GM18951 (cell line): Measurements from ENCODE around the gene CELA2B.
"Not testable (repeated sequence)": the region's sequence is repeated elsewhere in the genome, so short reads cannot be mapped to it uniquely, and the experiment has no call there.

ENCODE experiments used
- POLR2A ChIP-seq: IDR thresholded peaks from 4 replicates; pipeline ENCODE4 v1.6.1; 2011; ENCODE audit warnings: mild to moderate bottlenecking; ENCODE audit not compliant: insufficient read length, insufficient read depth; ENCODE audit errors: extremely low read depth
- in situ Hi-C: fragments of 300-500 bp; cut with MboI; formaldehyde crosslinking; loops from one replicate; pipeline ENCODE4 v1.12.0; 2022; ENCODE audit warnings: low sequenced_read_pairs, mixed read lengths, inconsistent platforms; ENCODE audit not compliant: unreplicated experiment

The CELA2B gene

GRCh38 chr1:15488371-15488770 lies 12.5 kb downstream of the CELA2B start:
- in situ Hi-C loops: no loop called here
- no peak for TF ChIP-seq POLR2A

DNA sequence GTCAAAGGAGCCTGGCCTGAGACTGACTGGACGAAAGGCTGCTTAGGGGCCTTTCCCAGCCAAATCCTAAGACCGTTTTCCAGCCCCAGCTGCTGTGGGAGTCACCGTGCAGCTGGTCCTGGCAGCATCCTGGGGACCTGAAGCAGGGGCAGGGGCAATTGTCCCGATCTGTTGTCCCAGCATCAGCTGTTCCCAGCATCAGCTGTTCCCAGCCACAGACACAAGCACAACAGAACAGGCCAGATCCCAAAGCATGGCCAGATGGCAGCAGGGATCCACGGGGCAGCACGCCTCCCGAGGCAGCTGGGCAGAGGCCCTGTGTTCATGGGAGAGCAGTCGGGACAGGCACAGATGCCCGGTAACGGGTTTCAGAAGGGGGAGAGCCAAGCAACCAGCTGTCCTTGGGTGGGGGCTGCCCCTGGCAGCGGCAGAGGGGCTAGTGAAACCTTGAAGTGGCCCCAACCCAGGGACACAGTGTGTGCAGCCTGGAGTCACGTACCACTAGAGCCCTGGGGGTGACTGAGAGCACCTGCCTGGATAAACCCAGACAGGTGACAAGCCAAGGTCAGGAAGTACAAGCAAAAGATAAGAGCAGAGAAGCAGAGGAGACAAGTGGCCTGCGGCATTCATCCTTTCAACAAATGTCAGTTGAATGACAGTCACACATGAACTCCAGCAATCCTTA lies 13.3 kb downstream of the CELA2B start:
- in situ Hi-C loops: no loop called here

GRCh38 chr1:15491010-15491409 lies 15.1 kb downstream of the CELA2B start:
- in situ Hi-C loops: not testable (repeated sequence)

More for the DNA sequence above, 13.3 kb downstream of the CELA2B start:
- no peak for TF ChIP-seq POLR2A

DNA sequence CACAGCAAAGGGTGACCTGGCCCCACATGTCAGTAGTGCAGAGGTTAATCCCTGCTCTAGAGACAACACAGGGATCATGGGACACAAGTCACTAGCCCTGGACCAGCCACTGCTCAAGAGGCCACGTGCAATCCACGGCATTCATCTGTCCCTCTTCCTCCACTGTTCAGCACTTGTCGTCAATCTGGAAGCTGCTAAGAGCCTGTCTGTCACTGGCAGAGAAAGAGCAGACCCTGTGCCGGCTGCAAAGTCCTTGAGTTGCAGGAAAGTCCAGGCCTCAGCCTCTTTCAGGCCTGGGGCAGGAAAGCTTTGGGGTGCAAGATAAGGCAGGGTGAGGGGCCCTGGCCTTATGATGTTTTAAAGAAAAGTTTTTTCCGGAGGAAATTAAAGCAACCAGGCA lies 16.7 kb downstream of the CELA2B start:
- no peak for TF ChIP-seq POLR2A
- in situ Hi-C loops: no loop called here

DNA sequence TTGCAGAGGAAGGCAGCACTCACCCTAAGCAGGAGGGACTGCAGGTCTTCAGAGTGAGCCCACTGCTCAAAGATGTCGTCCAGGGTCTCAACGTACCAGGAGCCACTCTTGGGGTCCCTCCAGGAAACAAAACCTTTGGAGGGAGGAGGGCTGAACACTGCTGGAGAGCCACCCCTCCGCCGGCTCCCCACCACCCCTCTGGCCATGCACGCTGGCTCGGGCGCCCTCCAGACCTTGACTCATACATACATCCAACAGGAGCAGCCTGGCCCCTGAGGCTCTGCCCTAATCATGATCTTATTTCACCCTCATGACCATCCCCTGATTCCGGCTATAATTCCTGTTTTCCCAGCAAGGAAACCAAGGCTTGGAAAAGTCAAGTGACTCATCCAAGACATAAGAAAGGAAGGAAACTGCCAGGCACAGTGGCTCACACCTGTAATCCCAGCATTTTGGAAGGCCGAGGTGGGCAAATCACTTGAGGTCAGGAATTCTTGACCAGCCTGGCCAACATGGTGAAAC lies 18.0 kb downstream of the CELA2B start:
- no peak for TF ChIP-seq POLR2A

DNA sequence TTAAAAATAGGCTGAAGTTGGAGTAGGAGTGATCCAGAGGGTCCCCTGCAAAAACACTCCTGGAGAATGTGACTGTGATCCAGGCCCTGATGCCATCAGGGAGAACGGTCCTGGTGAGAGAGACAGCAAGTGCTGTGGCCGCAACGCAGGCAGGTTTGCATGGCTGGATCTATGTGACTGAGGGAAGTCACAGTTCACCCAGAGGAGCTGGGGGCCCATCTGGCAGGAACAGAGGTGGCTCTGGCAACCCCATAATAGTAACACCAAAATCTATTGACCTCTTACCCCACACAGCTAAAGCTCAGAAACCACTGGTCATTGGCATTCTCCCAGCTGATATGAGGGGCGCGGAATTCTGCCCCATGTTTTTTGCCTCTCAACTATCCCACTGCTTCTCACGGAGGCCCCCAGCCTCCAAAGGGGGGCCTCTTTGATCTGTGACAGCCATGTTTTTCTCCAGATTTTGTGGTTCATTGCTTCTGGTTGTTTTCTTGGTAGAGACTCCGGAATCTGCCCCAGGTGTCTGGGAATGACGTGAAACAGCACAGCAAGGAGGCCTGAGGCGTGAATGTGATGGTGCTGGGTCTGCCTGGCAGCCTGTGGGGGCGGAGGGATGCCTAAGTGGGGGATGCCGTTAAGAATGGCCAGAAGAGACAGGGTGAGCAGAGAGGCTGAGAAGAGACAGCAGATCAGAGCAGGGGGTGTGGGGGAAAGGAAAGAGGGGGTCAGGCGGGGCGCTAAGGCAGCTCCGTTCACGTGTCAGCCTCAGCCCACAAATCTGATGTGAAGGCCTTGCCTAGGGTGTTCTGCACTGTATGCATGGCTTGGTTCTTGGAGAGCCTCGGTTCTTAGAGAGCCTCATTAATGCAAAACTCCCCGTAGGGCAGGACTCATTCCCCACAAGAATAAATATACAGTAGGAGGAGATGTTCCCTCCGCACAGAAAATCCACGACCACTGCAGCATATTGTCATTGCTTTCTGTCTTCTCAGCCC lies 24.6 kb downstream of the CELA2B start:
- TF ChIP-seq POLR2A: no peak
- in situ Hi-C loops: no loop called here

More for the DNA sequence above, 18.0 kb downstream of the CELA2B start:
- in situ Hi-C loops: no loop called here

DNA sequence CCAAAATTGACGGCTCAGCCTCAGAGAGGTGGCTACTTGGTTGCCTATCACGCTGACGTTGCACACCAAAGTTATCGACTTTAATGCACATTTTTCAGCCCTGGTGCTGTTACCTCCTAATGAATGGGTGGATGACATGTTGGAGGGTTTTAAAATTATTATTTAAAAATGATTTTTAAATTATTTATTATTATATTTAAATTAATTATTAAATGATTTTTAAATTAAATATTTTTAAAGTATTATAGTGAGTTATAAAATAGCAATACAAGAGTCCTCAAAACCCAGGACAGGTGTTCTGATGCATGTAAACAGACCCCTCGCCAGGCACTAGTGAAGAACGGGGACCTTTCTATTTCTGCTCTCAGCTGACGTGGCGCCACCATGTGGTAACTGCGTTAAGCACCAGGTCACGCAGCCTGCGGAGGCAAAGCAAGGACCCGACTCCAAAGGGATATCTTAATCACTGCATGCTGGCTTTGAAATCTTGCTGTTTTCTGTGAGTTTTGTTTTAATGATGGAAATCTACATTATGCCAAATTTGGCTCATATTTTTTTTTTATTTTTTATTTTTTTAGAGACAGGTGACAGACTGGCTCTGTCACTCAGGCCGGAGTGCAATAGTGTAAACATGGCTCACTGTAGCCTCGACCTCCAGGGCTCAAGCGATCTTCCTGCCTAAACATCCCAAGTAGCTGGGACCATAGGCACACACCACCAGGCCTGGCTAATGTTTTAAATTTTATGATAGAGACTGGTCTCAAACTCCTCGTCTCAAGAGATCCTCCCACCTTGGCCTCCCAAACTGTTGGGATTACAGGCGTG lies 25.5 kb downstream of the CELA2B start:
- TF ChIP-seq POLR2A: no peak
- in situ Hi-C loops: no loop called here

DNA sequence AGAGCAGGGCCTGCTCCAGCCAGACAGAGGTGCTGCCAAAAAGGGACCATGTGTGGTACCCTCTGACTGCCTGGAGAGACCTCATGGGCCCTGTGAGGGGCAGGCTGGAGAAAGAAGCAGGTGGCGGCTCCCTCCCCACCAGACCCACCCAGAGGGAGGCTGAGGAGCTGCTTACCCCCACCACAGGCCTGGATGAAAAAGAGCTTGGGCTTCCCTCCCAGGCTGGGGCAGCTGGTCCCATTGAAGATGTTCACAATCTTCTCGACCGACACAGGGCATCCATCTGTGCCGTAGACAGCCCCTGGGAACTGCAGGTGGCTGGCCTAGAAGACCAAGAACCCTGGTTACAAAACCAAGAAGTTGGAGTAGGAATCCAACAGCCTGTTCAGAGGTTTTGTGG lies 28.5 kb downstream of the CELA2B start:
- in situ Hi-C loops: no loop called here
- TF ChIP-seq POLR2A: no peak

- no peak for TF ChIP-seq POLR2A
- in situ Hi-C loops: no loop called here
These were observed 30.9 kb downstream of the CELA2B start for GRCh38 chr1:15506831-15507230.

- TF ChIP-seq POLR2A: no peak
- in situ Hi-C loops: no loop called here
These were observed 31.4 kb downstream of the CELA2B start for GRCh38 chr1:15507278-15507677.

GRCh38 chr1:15508700-15509487 lies 33.0 kb downstream of the CELA2B start:
- TF ChIP-seq POLR2A: no peak
- in situ Hi-C loops: no loop called here

GRCh38 chr1:15509586-15509985 lies 33.7 kb downstream of the CELA2B start:
- TF ChIP-seq POLR2A: no peak
- in situ Hi-C loops: no loop called here
